ENCODE results near the gene ADAMTS19.
"Not testable (repeated sequence)": the region's sequence is repeated elsewhere in the genome, so short reads cannot be mapped to it uniquely, and the experiment has no call there.

ADAMTS19 gene

GRCh38 chr5:129459777-129460671 lies at the start of gene ADAMTS19:
Gene ADAMTS19 (plus strand): TSS chr5:129460298. CDS start chr5:129460392, 94 bp downstream.
- DNase-seq, result peak; percentile 59 to 62

GRCh38 chr5:129410488-129410887 lies 49.6 kb upstream of the ADAMTS19 start:
- no peak for DNase-seq

- no peak for DNase-seq
Observed at GRCh38 chr5:129412721-129413120, 47.4 kb upstream of the ADAMTS19 start.

GRCh38 chr5:129413570-129413969 lies 46.5 kb upstream of the ADAMTS19 start:
- no peak for DNase-seq

- no peak for DNase-seq
Observed at GRCh38 chr5:129419292-129419691, 40.8 kb upstream of the ADAMTS19 start.

GRCh38 chr5:129425031-129425430 lies 35.1 kb upstream of the ADAMTS19 start:
- no peak for DNase-seq

GRCh38 chr5:129426071-129426470 lies 34.0 kb upstream of the ADAMTS19 start:
- no peak for DNase-seq

GRCh38 chr5:129428636-129429035 lies 31.5 kb upstream of the ADAMTS19 start:
- DNase-seq, result not testable (repeated sequence)

GRCh38 chr5:129431406-129431805 lies 28.7 kb upstream of the ADAMTS19 start:
- no peak for DNase-seq

- DNase-seq, result no peak
Observed at GRCh38 chr5:129438322-129438721, 21.8 kb upstream of the ADAMTS19 start.

- no peak for DNase-seq
Observed at GRCh38 chr5:129440424-129440823, 19.7 kb upstream of the ADAMTS19 start.

- DNase-seq, result no peak
Observed at GRCh38 chr5:129441096-129441495, 19.0 kb upstream of the ADAMTS19 start.

GRCh38 chr5:129445379-129445778 lies 14.7 kb upstream of the ADAMTS19 start:
- no peak for DNase-seq

GRCh38 chr5:129447968-129448367 lies 12.1 kb upstream of the ADAMTS19 start:
- DNase-seq, result no peak

GRCh38 chr5:129448654-129449053 lies 11.4 kb upstream of the ADAMTS19 start:
- DNase-seq, result no peak

- no peak for DNase-seq
Observed at GRCh38 chr5:129454461-129454860, 5.6 kb upstream of the ADAMTS19 start.

GRCh38 chr5:129459450-129459776 lies 685 bp upstream of the ADAMTS19 start:
- DNase-seq, result no peak

GRCh38 chr5:129460672-129460935 lies 506 bp downstream of the ADAMTS19 start:
- DNase-seq, result peak in 1 of 2 experiments; percentile 48

GRCh38 chr5:129460936-129461710 lies 1.0 kb downstream of the ADAMTS19 start:
- peak; percentile 9 to 48 for DNase-seq

GRCh38 chr5:129461711-129462332 lies 1.7 kb downstream of the ADAMTS19 start:
- peak in 1 of 2 experiments; percentile 39 for DNase-seq

GRCh38 chr5:129465776-129466344 lies 5.8 kb downstream of the ADAMTS19 start:
- DNase-seq, result peak; percentile 77 to 85

GRCh38 chr5:129474544-129474943 lies 14.4 kb downstream of the ADAMTS19 start:
- DNase-seq, result no peak

- no peak for DNase-seq
Observed at GRCh38 chr5:129476751-129477150, 16.7 kb downstream of the ADAMTS19 start.
